Measurements from ENCODE around the gene TRIM77.
A peak's percentile ranks its signal among the peaks of the same experiment; 100 is the strongest.
"Not testable (repeated sequence)": the region's sequence is repeated elsewhere in the genome, so short reads cannot be mapped to it uniquely, and the experiment has no call there.

TRIM77 gene

GRCh38 chr11:89709999-89710398 lies at the start of gene TRIM77:
TSS of gene TRIM77 (plus strand) at chr11:89710299. CDS start at chr11:89710299, 0 bp downstream.
- not testable (repeated sequence) for DNase-seq (ENCODE audit: low spot score)

- DNase-seq (ENCODE audit: low spot score) = no peak
These were observed 43.1 kb upstream of the TRIM77 start for GRCh38 chr11:89667001-89667400.

- not testable (repeated sequence) for DNase-seq (ENCODE audit: low spot score)
These were observed 41.9 kb upstream of the TRIM77 start for GRCh38 chr11:89668158-89668557.

GRCh38 chr11:89669586-89669985 lies 40.5 kb upstream of the TRIM77 start:
- DNase-seq (ENCODE audit: low spot score) = not testable (repeated sequence)

GRCh38 chr11:89669993-89670669 lies 40.0 kb upstream of the TRIM77 start:
- DNase-seq (ENCODE audit: low spot score) = not testable (repeated sequence)

GRCh38 chr11:89672547-89672946 lies 37.6 kb upstream of the TRIM77 start:
- not testable (repeated sequence) for DNase-seq (ENCODE audit: low spot score)

GRCh38 chr11:89673380-89673779 lies 36.7 kb upstream of the TRIM77 start:
- DNase-seq (ENCODE audit: low spot score) = not testable (repeated sequence)

GRCh38 chr11:89675383-89675782 lies 34.7 kb upstream of the TRIM77 start:
- DNase-seq (ENCODE audit: low spot score) = not testable (repeated sequence)

- not testable (repeated sequence) for DNase-seq (ENCODE audit: low spot score)
These were observed 34.2 kb upstream of the TRIM77 start for GRCh38 chr11:89675948-89676347.

- not testable (repeated sequence) for DNase-seq (ENCODE audit: low spot score)
These were observed 3.0 kb upstream of the TRIM77 start for GRCh38 chr11:89707080-89707479.

GRCh38 chr11:89724866-89725498 lies 14.9 kb downstream of the TRIM77 start:
- DNase-seq (ENCODE audit: low spot score) = not testable (repeated sequence)

GRCh38 chr11:89730215-89730614 lies 20.1 kb downstream of the TRIM77 start:
- not testable (repeated sequence) for DNase-seq (ENCODE audit: low spot score)

- DNase-seq (ENCODE audit: low spot score) = peak; percentile 16
These were observed 26.5 kb downstream of the TRIM77 start for GRCh38 chr11:89736566-89736965.

GRCh38 chr11:89737116-89737515 lies 27.0 kb downstream of the TRIM77 start:
- no peak for DNase-seq (ENCODE audit: low spot score)

- not testable (repeated sequence) for DNase-seq (ENCODE audit: low spot score)
These were observed 31.3 kb downstream of the TRIM77 start for GRCh38 chr11:89741406-89741805.

GRCh38 chr11:89744158-89744557 lies 34.1 kb downstream of the TRIM77 start:
- not testable (repeated sequence) for DNase-seq (ENCODE audit: low spot score)

- DNase-seq (ENCODE audit: low spot score) = not testable (repeated sequence)
These were observed 40.7 kb downstream of the TRIM77 start for GRCh38 chr11:89750822-89751221.
